ENCODE data around the gene MEF2A. TPM values are rescaled to one million over a fixed set of nuclear protein-coding genes. Genes with fewer than 3 reads are reported as not detected.
"Not testable (repeated sequence)": the region's sequence is repeated elsewhere in the genome, so short reads cannot be mapped to it uniquely, and the experiment has no call there.

The MEF2A gene
- total RNA-seq, 1 donor from 2014 or later: 61.9 TPM

DNA sequence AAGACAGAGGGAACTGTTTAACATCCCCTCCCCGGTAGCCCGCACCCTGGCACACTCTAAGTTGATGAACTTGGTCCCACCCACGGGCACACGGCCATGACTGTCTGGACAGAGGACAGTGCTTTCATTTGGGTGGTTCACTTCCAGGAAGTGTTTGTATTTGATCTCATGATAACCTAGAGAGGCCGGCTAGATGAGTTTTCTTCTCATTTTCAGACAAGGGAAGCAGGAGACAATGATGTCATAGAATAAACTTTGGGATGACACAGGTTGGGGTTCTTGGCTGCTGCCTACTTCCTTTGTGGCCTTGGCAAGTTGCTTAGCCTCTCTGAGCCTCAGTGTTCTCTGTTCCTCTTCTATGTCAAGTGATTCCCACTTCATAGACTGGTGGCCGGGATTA lies 183.6 kb downstream of the MEF2A start:
- peaks cover 6% of the 10 kb centered on the region for H3K4me1 ChIP-seq
- no peak overlapping the region for H2AFZ ChIP-seq (replicated peaks)
- no peak overlapping the region for H3K4me2 ChIP-seq
- TF ChIP-seq EZH2phosphoT487 (IDR thresholded peaks at IDR 0.05) (no peak), EZH2 (IDR thresholded peaks at IDR 0.05) (no peak)
- TF ChIP-seq, protein P1, sequence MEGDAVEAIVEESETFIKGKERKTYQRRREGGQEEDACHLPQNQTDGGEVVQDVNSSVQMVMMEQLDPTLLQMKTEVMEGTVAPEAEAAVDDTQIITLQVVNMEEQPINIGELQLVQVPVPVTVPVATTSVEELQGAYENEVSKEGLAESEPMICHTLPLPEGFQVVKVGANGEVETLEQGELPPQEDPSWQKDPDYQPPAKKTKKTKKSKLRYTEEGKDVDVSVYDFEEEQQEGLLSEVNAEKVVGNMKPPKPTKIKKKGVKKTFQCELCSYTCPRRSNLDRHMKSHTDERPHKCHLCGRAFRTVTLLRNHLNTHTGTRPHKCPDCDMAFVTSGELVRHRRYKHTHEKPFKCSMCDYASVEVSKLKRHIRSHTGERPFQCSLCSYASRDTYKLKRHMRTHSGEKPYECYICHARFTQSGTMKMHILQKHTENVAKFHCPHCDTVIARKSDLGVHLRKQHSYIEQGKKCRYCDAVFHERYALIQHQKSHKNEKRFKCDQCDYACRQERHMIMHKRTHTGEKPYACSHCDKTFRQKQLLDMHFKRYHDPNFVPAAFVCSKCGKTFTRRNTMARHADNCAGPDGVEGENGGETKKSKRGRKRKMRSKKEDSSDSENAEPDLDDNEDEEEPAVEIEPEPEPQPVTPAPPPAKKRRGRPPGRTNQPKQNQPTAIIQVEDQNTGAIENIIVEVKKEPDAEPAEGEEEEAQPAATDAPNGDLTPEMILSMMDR (IDR thresholded peaks at IDR 0.05): no peak
- no peak overlapping the region for H3K27ac ChIP-seq
- Mint-ChIP-seq H3K4me1 (peaks cover 13% of the 10 kb centered on the region), H3K4me3 (no peak overlapping the region), H3K27ac (no peak overlapping the region), H3K9me3 (no peaks in the 10 kb centered on the region), H3K36me3 (no peaks in the 10 kb centered on the region), H3K27me3 (ENCODE audit: insufficient read depth, low read depth) (peaks cover 5% of the 10 kb centered on the region)
- DNase-seq (ENCODE audit: low spot score): no peak
- H4K20me1 ChIP-seq (ENCODE audit: low read depth): no peaks in the 10 kb centered on the region
- H3K4me3 ChIP-seq: no peak overlapping the region
- no peaks in the 10 kb centered on the region for H3K9me3 ChIP-seq (ENCODE audit: low read depth)
- H3K9ac ChIP-seq: no peak overlapping the region
- no peaks in the 10 kb centered on the region for H3K36me3 ChIP-seq
- H3K27me3 ChIP-seq: no peaks in the 10 kb centered on the region
- no peaks in the 10 kb centered on the region for H3K79me2 ChIP-seq (ENCODE audit: low read depth)
- H3F3A ChIP-seq (ENCODE audit: low read depth): no peaks in the 10 kb centered on the region

DNA sequence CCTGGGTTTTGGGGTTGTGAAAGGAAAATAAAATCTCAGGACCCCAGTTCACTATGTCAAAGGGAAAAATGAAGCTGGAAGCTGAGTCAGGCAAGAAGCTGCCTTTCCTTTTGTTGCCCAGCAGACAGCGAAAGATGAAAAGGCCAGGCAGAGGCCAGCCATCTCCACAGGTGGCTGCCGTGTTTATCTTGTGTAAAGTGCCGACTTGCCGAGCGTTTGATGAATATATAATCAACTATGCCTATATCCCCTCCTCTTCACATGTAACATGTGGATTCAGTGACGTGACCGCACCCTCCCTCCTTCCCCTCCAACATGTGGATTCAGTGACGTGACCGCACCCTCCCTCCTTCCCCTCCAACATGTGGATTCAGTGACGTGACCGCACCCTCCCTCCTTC lies 184.5 kb downstream of the MEF2A start:
- H3K27ac ChIP-seq; H3K9me3 Mint-ChIP-seq; H2AFZ ChIP-seq (replicated peaks); H3F3A ChIP-seq (ENCODE audit: low read depth); H4K20me1 ChIP-seq (ENCODE audit: low read depth); H3K27me3 Mint-ChIP-seq (ENCODE audit: insufficient read depth, low read depth); H3K9ac ChIP-seq; H3K9me3 ChIP-seq (ENCODE audit: low read depth); H3K79me2 ChIP-seq (ENCODE audit: low read depth); H3K27me3 ChIP-seq; H3K4me1 ChIP-seq; H3K36me3 ChIP-seq; H3K4me2 ChIP-seq; DNase-seq (ENCODE audit: low spot score); H3K36me3 Mint-ChIP-seq; H3K4me3 ChIP-seq; H3K4me3 Mint-ChIP-seq: not testable (repeated sequence)
- Mint-ChIP-seq H3K4me1 (peaks cover 13% of the 10 kb centered on the region), H3K27ac (peak overlapping the region; percentile 68)

DNA sequence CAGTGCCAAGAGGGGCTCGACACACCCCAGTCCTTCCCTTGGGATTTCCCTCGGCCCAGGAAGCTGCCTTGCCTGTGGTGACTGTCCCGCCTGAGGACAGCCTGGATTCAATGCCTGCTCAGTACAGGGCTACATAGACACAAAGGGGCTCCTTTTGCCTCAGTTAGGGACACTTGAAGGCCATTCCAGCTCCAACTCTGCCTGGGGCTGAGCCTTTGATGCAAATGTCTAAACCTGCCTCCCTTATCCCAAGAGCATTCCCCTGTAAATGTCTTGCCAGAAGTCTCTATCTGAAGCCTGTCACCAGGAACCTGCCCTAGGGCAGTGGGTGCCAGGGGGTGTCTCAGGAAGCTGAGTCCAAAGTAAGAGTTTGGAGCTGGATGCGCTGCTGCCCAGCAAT lies 186.8 kb downstream of the MEF2A start:
- H3K79me2 ChIP-seq (ENCODE audit: low read depth): no peaks in the 10 kb centered on the region
- no peak overlapping the region for H3K4me2 ChIP-seq
- no peaks in the 10 kb centered on the region for H3K9me3 Mint-ChIP-seq
- no peak overlapping the region for H3K9ac ChIP-seq
- H3K4me1 ChIP-seq: peaks cover 6% of the 10 kb centered on the region
- H3K27me3 ChIP-seq: no peaks in the 10 kb centered on the region
- H2AFZ ChIP-seq (replicated peaks): no peak overlapping the region
- no peak overlapping the region for H3K27ac ChIP-seq
- no peak for TF ChIP-seq EZH2 (IDR thresholded peaks at IDR 0.05)
- no peak for TF ChIP-seq EZH2phosphoT487 (IDR thresholded peaks at IDR 0.05)
- TF ChIP-seq, protein P1 (IDR thresholded peaks at IDR 0.05): no peak
- no peaks in the 10 kb centered on the region for H3K36me3 Mint-ChIP-seq
- no peak overlapping the region for H3K4me3 Mint-ChIP-seq
- no peaks in the 10 kb centered on the region for H3F3A ChIP-seq (ENCODE audit: low read depth)
- no peaks in the 10 kb centered on the region for H3K9me3 ChIP-seq (ENCODE audit: low read depth)
- no peak overlapping the region for H3K4me3 ChIP-seq
- H3K27ac Mint-ChIP-seq: no peak overlapping the region
- peaks cover 5% of the 10 kb centered on the region for H3K27me3 Mint-ChIP-seq (ENCODE audit: insufficient read depth, low read depth)
- H4K20me1 ChIP-seq (ENCODE audit: low read depth): no peaks in the 10 kb centered on the region
- no peaks in the 10 kb centered on the region for H3K36me3 ChIP-seq
- DNase-seq (ENCODE audit: low spot score): no peak
- H3K4me1 Mint-ChIP-seq: peaks cover 13% of the 10 kb centered on the region

DNA sequence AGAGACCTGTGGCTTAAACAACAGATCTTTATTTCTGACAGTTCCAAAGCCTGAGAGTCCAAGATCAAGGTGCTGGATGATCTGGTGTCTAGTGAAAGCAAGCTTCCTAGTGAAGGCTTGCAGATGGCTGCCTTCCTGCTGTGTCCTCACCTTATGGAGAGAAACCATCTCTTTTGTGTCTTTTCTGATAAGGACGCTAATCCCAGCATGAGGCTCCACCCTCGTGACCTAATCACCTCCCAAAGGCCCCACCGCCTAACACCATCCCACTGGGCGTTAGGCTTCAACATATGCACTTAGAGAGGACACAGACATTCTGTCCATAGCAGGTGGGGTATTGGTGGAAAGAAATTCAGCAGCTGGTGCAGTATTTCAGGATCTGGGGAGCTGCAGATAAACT lies 187.3 kb downstream of the MEF2A start:
- no peaks in the 10 kb centered on the region for H3K9me3 Mint-ChIP-seq
- no peak overlapping the region for H3K27ac Mint-ChIP-seq
- H3K36me3 Mint-ChIP-seq: no peaks in the 10 kb centered on the region

More for the DNA sequence above, 187.3 kb downstream of the MEF2A start:
- Histone ChIP-seq H3K9ac (no peak overlapping the region), H3F3A (ENCODE audit: low read depth) (no peaks in the 10 kb centered on the region), H3K9me3 (ENCODE audit: low read depth) (no peaks in the 10 kb centered on the region), H3K4me1 (peaks cover 6% of the 10 kb centered on the region), H3K36me3 (no peaks in the 10 kb centered on the region), H3K4me3 (no peak overlapping the region), H3K79me2 (ENCODE audit: low read depth) (no peaks in the 10 kb centered on the region), H4K20me1 (ENCODE audit: low read depth) (no peaks in the 10 kb centered on the region), H3K27ac (no peak overlapping the region), H3K27me3 (no peaks in the 10 kb centered on the region), H3K4me2 (peak overlapping the region; percentile 38), H2AFZ (replicated peaks) (no peak overlapping the region)
- DNase-seq (ENCODE audit: low spot score): peak; percentile 34
- no peak overlapping the region for H3K4me3 Mint-ChIP-seq
- H3K4me1 Mint-ChIP-seq: peaks cover 13% of the 10 kb centered on the region
- H3K27me3 Mint-ChIP-seq (ENCODE audit: insufficient read depth, low read depth): peaks cover 5% of the 10 kb centered on the region
- TF ChIP-seq EZH2phosphoT487 (IDR thresholded peaks at IDR 0.05) (no peak), EZH2 (IDR thresholded peaks at IDR 0.05) (no peak)
- TF ChIP-seq, protein P1 (IDR thresholded peaks at IDR 0.05): no peak
